ENCODE measurements around the gene LRRC59. TPM values are rescaled to one million over a fixed set of nuclear protein-coding genes. Genes with fewer than 3 reads are reported as not detected.

The LRRC59 gene
- total and polyA plus RNA-seq, 2 of the 13 experiments (the other 11 are each of a cell fraction or from before 2014, with no cell fraction given) = 87.3 to 222 TPM

DNA sequence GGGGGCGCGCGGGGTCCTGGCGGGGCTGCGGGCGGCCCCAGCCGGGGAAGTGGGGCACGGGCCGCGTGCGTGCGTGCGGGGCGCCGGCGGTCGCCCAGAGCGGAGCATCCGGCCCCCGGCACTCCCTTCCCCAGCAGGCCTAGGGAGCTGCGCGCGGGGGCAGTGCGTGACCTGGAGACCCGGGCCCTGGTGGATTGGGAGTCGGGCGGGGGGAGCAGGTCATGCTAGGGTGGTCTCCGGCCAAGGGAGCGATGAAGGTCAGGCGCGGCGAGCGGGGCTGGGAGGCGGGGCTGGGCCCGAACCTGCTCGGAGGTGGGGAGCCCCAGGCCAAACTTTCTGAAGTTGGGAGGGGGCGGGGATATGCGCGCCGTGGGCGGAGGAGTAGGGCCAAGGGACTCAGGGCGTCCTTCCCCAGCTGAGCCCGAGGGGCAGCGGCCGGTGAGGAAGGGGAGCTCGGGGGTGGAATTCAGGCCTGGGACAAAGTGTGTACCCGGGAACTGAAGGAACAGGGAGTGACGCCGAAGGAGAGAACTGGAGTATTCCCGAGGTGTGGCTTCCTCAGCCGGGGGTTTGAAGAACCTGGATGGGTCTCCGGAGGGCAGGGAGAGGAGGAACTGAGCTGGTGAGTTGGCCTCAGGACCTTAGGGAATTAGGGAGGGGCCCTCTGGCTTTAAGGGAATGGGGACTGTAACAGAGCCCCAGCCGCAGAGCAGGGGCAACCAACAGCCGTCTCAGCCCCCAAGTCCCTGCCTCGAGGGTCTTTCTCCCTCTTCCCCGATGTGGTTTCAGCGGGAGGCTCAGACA, 50.8 kb downstream of the LRRC59 start (continued):
- TF ChIP-seq, protein P1, sequence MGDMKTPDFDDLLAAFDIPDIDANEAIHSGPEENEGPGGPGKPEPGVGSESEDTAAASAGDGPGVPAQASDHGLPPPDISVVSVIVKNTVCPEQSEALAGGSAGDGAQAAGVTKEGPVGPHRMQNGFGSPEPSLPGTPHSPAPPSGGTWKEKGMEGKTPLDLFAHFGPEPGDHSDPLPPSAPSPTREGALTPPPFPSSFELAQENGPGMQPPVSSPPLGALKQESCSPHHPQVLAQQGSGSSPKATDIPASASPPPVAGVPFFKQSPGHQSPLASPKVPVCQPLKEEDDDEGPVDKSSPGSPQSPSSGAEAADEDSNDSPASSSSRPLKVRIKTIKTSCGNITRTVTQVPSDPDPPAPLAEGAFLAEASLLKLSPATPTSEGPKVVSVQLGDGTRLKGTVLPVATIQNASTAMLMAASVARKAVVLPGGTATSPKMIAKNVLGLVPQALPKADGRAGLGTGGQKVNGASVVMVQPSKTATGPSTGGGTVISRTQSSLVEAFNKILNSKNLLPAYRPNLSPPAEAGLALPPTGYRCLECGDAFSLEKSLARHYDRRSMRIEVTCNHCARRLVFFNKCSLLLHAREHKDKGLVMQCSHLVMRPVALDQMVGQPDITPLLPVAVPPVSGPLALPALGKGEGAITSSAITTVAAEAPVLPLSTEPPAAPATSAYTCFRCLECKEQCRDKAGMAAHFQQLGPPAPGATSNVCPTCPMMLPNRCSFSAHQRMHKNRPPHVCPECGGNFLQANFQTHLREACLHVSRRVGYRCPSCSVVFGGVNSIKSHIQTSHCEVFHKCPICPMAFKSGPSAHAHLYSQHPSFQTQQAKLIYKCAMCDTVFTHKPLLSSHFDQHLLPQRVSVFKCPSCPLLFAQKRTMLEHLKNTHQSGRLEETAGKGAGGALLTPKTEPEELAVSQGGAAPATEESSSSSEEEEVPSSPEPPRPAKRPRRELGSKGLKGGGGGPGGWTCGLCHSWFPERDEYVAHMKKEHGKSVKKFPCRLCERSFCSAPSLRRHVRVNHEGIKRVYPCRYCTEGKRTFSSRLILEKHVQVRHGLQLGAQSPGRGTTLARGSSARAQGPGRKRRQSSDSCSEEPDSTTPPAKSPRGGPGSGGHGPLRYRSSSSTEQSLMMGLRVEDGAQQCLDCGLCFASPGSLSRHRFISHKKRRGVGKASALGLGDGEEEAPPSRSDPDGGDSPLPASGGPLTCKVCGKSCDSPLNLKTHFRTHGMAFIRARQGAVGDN (CRISPR knock-in tag; IDR thresholded peaks at IDR 0.05) = peak; percentile 52
- no peak; the same call in 1 of the 2 replicates for TF ChIP-seq ZNF749 (CRISPR knock-in tag; IDR thresholded peaks at IDR 0.05; ENCODE audit: borderline replicate concordance)
- TF ChIP-seq KMT2B (CRISPR knock-in tag; IDR thresholded peaks at IDR 0.05) = peak; percentile 51; the same call in 1 of the 2 replicates
- TF ChIP-seq HNRNPLL (IDR thresholded peaks at IDR 0.05; ENCODE audit: low read depth, low read length, poor library complexity, severe bottlenecking) = no peak
- TF ChIP-seq ZNF414 (CRISPR knock-in tag; IDR thresholded peaks at IDR 0.05) = no peak
- no peak for TF ChIP-seq ATRX (CRISPR knock-in tag; IDR thresholded peaks at IDR 0.05; ENCODE audit: borderline replicate concordance)
- TF ChIP-seq KLF16 (CRISPR knock-in tag; IDR thresholded peaks at IDR 0.05) = no peak; a peak in 1 of 4 replicates
- TF ChIP-seq SRSF1 (optimal IDR thresholded peaks at IDR 0.05; ENCODE audit: low read depth, low read length) = no peak
- TF ChIP-seq ZFP37 (CRISPR knock-in tag; IDR thresholded peaks at IDR 0.05; ENCODE audit: borderline replicate concordance) = no peak
- no peak for TF ChIP-seq GTF3A (CRISPR knock-in tag; conservative IDR thresholded peaks at IDR 0.05)
- TF ChIP-seq, protein P2, sequence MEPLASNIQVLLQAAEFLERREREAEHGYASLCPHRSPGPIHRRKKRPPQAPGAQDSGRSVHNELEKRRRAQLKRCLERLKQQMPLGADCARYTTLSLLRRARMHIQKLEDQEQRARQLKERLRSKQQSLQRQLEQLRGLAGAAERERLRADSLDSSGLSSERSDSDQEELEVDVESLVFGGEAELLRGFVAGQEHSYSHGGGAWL (CRISPR knock-in tag; IDR thresholded peaks at IDR 0.05) = peak; percentile 86
- no peak for TF ChIP-seq ZNF354B (CRISPR knock-in tag; IDR thresholded peaks at IDR 0.05)
- TF ChIP-seq ZNF674 (CRISPR knock-in tag; IDR thresholded peaks at IDR 0.05; ENCODE audit: low read depth) = peak; percentile 47; the same call in 1 of the 2 replicates
- 0 out of 2 replicates have a peak, but pooled peaks have one; percentile 59 for TF ChIP-seq PAX8 (CRISPR knock-in tag; IDR thresholded peaks at IDR 0.05; ENCODE audit: borderline replicate concordance)
- TF ChIP-seq ZNF619 (CRISPR knock-in tag; IDR thresholded peaks at IDR 0.05) = no peak; the same call in 1 of the 2 replicates
- no peak for TF ChIP-seq BHLHE40 (IDR thresholded peaks at IDR 0.05; ENCODE audit: low read length)
- TF ChIP-seq HOXA5 (CRISPR knock-in tag; IDR thresholded peaks at IDR 0.05) = peak; percentile 13; the same call in 1 of the 2 replicates
- TF ChIP-seq ZNF724P (CRISPR knock-in tag; IDR thresholded peaks at IDR 0.05; ENCODE audit: borderline replicate concordance) = no peak
- no peak for TF ChIP-seq REXO4 (CRISPR knock-in tag; IDR thresholded peaks at IDR 0.05; ENCODE audit: borderline replicate concordance)
- no peak for TF ChIP-seq ZNF878 (CRISPR knock-in tag; IDR thresholded peaks at IDR 0.05)
- peak; percentile 42 for TF ChIP-seq MYC (CRISPR knock-in tag; IDR thresholded peaks at IDR 0.05; ENCODE audit: borderline replicate concordance)

All from HepG2 (cell line).